ENCODE data around the gene GRK5.
A peak's percentile ranks its signal among the peaks of the same experiment; 100 is the strongest.

Gene GRK5

DNA sequence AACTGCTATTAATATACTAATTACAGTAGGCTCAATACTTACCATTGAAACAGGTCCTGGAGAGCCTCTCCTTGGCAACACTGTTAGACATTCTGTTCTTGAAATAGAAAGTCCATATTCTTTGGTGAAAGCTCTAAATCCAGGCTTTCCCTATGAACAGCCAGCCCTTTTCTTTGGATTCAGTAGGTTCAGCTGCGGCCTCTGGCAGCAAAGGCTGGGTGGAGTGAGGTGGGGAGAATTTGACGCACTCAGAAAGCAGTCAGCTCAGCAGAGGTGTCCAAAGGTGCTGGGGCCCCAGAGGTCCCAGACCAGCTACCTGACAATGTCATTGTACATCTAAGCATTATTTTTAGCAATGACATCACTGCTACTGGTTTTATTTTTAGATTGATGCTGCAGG, 146.1 kb downstream of the GRK5 start:
- H3K36me3 ChIP-seq, result peaks cover 13% of the 10 kb centered on the region

DNA sequence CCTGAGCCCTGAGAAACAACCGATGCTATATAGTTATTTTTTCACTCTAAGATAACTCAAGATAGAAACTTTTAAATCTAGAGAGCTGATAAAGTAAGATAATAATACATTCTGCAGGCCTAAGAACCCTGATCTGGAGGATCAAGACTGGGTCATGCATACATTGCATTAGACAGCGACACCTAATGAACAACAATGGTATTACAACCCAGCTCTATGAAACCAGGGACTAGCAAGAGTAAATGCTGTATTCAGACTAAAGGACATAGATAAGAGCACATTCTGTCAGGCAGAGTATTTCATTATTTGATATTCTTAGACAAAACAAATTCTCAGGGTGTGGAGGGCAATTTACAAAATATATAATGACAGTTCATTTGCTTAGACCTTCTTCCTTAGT, 148.6 kb downstream of the GRK5 start:
- Histone ChIP-seq H3K4me3 (ENCODE audit: low read depth, low read length) (no peak overlapping the region), H3K27me3 (ENCODE audit: insufficient read depth, low read depth, severe bottlenecking) (no peaks in the 10 kb centered on the region), H3K9me3 (ENCODE audit: severe bottlenecking) (peaks cover 3% of the 10 kb centered on the region), H3K36me3 (peaks cover 8% of the 10 kb centered on the region), H3K27ac (no peak overlapping the region)
- TF ChIP-seq, protein P1, sequence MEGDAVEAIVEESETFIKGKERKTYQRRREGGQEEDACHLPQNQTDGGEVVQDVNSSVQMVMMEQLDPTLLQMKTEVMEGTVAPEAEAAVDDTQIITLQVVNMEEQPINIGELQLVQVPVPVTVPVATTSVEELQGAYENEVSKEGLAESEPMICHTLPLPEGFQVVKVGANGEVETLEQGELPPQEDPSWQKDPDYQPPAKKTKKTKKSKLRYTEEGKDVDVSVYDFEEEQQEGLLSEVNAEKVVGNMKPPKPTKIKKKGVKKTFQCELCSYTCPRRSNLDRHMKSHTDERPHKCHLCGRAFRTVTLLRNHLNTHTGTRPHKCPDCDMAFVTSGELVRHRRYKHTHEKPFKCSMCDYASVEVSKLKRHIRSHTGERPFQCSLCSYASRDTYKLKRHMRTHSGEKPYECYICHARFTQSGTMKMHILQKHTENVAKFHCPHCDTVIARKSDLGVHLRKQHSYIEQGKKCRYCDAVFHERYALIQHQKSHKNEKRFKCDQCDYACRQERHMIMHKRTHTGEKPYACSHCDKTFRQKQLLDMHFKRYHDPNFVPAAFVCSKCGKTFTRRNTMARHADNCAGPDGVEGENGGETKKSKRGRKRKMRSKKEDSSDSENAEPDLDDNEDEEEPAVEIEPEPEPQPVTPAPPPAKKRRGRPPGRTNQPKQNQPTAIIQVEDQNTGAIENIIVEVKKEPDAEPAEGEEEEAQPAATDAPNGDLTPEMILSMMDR (IDR thresholded peaks at IDR 0.05; ENCODE audit: low read depth, low read length), result peak; percentile 61
- DNase-seq, result no peak

More for the DNA sequence above, 146.1 kb downstream of the GRK5 start:
- H3K27me3 ChIP-seq (ENCODE audit: insufficient read depth, low read depth, severe bottlenecking), result no peaks in the 10 kb centered on the region
- TF ChIP-seq, protein P1 (IDR thresholded peaks at IDR 0.05; ENCODE audit: low read depth, low read length), result no peak
- H3K27ac ChIP-seq, result no peak overlapping the region
- H3K9me3 ChIP-seq (ENCODE audit: severe bottlenecking), result peaks cover 3% of the 10 kb centered on the region
- no peak for DNase-seq
- no peak overlapping the region for H3K4me3 ChIP-seq (ENCODE audit: low read depth, low read length)

DNA sequence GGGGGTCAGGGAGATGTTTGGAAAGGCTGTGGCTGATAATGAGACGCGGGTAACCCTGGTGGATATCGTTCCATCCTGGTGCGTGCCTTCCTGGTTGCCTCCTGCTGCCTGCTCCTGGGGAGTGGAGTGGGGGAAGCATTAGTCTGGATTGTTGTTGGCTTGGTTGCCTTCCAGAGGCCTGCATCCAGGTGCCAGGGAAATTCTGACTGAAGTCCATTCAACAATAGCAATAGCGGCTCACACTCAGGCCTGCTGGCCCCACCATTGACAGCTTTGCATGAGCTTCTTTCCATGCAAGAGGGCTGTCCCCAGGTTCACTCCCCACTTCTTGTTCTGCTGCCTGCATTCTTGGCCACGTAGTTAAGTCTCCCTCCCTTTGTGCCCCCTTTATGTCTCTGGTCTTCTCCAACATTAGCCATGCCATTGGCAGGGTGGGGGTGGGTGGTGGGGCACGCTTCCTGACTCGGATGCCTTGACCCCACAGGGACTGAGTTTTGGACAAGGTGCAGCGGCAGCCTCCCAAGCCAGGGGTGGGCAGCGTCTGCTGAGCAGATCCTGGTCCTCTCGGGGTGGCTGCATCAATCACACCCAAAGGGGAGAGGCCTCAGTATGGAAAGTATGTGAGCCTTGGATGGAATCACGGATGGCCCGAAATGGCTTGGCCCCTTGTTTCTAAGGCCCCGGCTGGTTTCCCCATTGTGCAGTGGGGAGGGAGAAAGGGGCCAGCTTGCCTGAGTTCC, 150.2 kb downstream of the GRK5 start:
- TF ChIP-seq, protein P1 (IDR thresholded peaks at IDR 0.05; ENCODE audit: low read depth, low read length), result no peak

DNA sequence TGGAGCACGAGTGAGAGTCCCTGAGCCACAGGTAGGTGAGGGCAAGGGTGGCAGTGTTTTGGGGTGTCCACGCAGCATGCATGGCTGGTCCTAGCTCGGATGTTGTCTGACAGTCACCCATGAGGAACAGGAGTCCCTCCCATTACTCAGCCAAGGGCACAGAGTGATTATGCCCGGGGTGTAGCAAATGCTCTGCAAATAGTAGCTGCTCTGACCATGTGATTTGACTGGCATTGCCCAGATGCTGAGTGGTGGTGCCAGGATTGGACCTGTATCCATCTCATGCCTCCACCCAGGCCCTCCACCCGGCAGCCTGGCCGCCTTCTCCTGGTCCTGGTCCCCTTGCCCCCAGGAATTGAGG, 150.8 kb downstream of the GRK5 start:
- TF ChIP-seq, protein P1 (IDR thresholded peaks at IDR 0.05; ENCODE audit: low read depth, low read length), result no peak
- Histone ChIP-seq H3K27me3 (ENCODE audit: insufficient read depth, low read depth, severe bottlenecking) (no peaks in the 10 kb centered on the region), H3K27ac (no peak overlapping the region), H3K9me3 (ENCODE audit: severe bottlenecking) (peaks cover 3% of the 10 kb centered on the region), H3K4me3 (ENCODE audit: low read depth, low read length) (no peak overlapping the region), H3K36me3 (no peaks in the 10 kb centered on the region; the same call in 1 of the 2 replicates)
- no peak for DNase-seq

More for the DNA sequence above, 150.2 kb downstream of the GRK5 start:
- no peak for DNase-seq
- peaks cover 3% of the 10 kb centered on the region for H3K9me3 ChIP-seq (ENCODE audit: severe bottlenecking)
- no peak overlapping the region for H3K4me3 ChIP-seq (ENCODE audit: low read depth, low read length)
- no peaks in the 10 kb centered on the region for H3K27me3 ChIP-seq (ENCODE audit: insufficient read depth, low read depth, severe bottlenecking)
- no peaks in the 10 kb centered on the region; the same call in 1 of the 2 replicates for H3K36me3 ChIP-seq
- no peak overlapping the region for H3K27ac ChIP-seq

DNA sequence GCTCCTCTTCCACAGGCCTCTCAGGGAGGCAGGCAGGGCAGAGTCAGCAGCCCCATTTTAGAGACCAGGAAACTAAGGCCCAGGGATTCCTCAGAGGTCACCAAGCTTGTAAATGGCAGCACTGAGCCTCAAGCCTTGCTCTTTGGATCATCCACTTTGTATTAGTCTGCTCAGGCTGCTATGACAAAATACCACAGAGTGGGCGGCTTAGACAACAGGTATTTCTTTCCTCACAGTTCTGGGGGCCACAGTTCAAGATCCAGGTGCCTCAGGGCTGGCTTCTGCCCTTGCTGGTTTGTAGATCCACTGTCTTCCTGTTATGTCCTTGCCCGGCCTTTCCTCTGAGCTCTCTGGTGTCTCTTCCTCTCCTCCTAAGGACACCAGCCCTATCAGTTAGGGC, 151.2 kb downstream of the GRK5 start:
- TF ChIP-seq, protein P1 (IDR thresholded peaks at IDR 0.05; ENCODE audit: low read depth, low read length), result no peak
- DNase-seq, result no peak
- Histone ChIP-seq H3K9me3 (ENCODE audit: severe bottlenecking) (peaks cover 3% of the 10 kb centered on the region), H3K4me3 (ENCODE audit: low read depth, low read length) (no peak overlapping the region), H3K27me3 (ENCODE audit: insufficient read depth, low read depth, severe bottlenecking) (no peaks in the 10 kb centered on the region), H3K27ac (no peak overlapping the region), H3K36me3 (no peaks in the 10 kb centered on the region; the same call in 1 of the 2 replicates)

DNA sequence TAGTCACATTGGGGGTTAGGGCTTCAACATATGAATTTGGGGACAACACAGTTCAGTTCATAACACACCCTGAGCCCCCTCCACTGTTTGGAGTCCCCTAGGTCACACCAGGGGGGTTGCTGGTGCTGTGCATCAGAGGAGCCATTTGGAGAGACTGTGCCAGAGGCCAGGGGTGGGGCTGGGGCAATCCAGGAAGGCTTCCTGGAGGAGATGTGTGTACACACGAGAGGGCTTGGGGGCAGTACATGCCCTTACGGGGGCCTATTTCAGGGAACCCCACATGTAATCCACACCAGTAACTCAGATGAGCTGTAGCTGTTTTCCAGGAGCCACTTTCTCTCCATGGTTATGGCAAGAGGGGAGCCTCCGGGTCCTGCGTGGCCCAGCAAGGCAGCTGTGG, 151.7 kb downstream of the GRK5 start:
- DNase-seq, result no peak
- no peak overlapping the region for H3K4me3 ChIP-seq (ENCODE audit: low read depth, low read length)
- H3K27ac ChIP-seq, result no peak overlapping the region
- H3K9me3 ChIP-seq (ENCODE audit: severe bottlenecking), result peaks cover 3% of the 10 kb centered on the region
- H3K36me3 ChIP-seq, result no peaks in the 10 kb centered on the region; the same call in 1 of the 2 replicates
- no peaks in the 10 kb centered on the region for H3K27me3 ChIP-seq (ENCODE audit: insufficient read depth, low read depth, severe bottlenecking)
- TF ChIP-seq, protein P1 (IDR thresholded peaks at IDR 0.05; ENCODE audit: low read depth, low read length), result no peak
